GM20000 (cell line): ENCODE results near the gene GMCL1.
A peak's percentile ranks its signal among the peaks of the same experiment; 100 is the strongest.

Source experiments
- DNase-seq: peaks from one replicate; pipeline ENCODE4 v3.0.0; 2012; ENCODE audit warnings: low spot score
- CTCF ChIP-seq: IDR thresholded peaks from 2 replicates; pipeline ENCODE4 v1.5.1; 2012; ENCODE audit warnings: mild to moderate bottlenecking, control low read depth; ENCODE audit errors: extremely low read depth, missing control alignments

GMCL1 gene

GRCh38 chr2:69911985-69912563, 82.6 kb downstream of the GMCL1 start:
- DNase-seq: peak; percentile 51
- TF ChIP-seq CTCF: peak; percentile 13

- peak; percentile 99 for DNase-seq
- TF ChIP-seq CTCF: peak; percentile 38
These were observed 84.9 kb downstream of the GMCL1 start for GRCh38 chr2:69914164-69914949.

GRCh38 chr2:69914950-69915945, 85.8 kb downstream of the GMCL1 start, which contains the start of gene MXD1:
Gene MXD1 (plus strand): TSS chr2:69915109. CDS start chr2:69915331, 222 bp downstream.
- no peak for DNase-seq
- no peak for TF ChIP-seq CTCF

GRCh38 chr2:69916106-69916505, 86.6 kb downstream of the GMCL1 start:
- TF ChIP-seq CTCF: no peak
- DNase-seq: no peak

- no peak for TF ChIP-seq CTCF
- no peak for DNase-seq
These were observed 88.4 kb downstream of the GMCL1 start for GRCh38 chr2:69917852-69918251.

DNA sequence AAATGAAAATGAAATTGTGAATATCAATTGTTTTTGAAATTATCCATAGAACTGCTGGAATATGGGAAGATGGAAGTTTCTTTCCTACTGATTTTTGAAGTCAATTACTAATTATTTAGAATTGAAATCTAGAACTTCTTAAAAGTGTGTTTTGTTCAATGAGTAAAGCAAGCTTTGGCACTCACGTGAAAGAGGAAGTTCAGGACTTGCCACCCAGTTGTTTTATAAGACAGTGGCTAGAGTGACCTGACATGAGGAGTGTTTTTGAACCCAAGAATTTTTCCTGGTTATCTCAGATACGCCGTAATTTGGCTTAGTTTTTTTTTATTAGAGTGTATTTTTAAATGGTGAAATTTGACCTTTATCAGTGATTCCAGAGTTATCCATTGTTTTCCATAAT, 88.9 kb downstream of the GMCL1 start:
- TF ChIP-seq CTCF: no peak
- DNase-seq: no peak
